GM18909 (cell line): Measurements from ENCODE around the gene BICD2.
"Not testable (repeated sequence)": the region's sequence is repeated elsewhere in the genome, so short reads cannot be mapped to it uniquely, and the experiment has no call there.

Source experiments
- ATAC-seq: cut with Tn5 transposase; IDR thresholded peaks from one replicate; pipeline ENCODE4 v1.9.1; 2021; ENCODE audit warnings: mild to moderate bottlenecking; ENCODE audit not compliant: unreplicated experiment, poor library complexity

BICD2 gene

DNA sequence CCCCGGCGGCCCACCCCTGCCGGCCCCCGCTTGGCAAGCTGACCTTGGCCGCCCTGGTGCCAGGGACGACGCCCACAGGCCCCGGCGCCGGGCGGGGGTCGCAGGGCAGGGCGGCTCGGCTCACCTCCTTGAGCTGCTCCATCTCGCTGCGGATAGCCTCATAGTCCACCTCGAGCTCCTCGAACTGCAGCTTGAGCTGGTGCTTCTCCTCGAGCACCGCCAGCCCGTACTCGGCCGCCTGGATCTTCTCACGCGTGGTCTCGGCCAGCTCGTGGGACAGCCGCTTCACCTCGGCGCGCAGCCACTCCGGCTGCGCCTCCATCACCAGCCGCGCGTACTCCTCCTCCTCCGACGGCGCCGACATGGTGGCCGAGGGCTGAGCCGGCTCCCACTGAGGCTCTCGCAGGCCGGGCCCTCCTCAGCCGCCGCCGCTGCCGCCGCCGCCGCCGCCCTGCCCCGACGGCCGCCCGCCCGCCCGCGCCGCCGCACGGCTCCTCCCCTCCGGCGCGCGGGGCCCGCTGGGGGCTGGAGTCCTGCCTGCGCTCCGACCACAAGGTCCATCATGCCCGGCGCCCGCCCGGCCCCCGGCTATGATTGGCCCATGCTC lies at the start of gene BICD2:
BICD2 (minus strand) TSS at position 453 of the 607 bp plus-strand sequence; CDS start at position 364, 89 bp downstream.
- ATAC-seq, result peak; percentile 1

DNA sequence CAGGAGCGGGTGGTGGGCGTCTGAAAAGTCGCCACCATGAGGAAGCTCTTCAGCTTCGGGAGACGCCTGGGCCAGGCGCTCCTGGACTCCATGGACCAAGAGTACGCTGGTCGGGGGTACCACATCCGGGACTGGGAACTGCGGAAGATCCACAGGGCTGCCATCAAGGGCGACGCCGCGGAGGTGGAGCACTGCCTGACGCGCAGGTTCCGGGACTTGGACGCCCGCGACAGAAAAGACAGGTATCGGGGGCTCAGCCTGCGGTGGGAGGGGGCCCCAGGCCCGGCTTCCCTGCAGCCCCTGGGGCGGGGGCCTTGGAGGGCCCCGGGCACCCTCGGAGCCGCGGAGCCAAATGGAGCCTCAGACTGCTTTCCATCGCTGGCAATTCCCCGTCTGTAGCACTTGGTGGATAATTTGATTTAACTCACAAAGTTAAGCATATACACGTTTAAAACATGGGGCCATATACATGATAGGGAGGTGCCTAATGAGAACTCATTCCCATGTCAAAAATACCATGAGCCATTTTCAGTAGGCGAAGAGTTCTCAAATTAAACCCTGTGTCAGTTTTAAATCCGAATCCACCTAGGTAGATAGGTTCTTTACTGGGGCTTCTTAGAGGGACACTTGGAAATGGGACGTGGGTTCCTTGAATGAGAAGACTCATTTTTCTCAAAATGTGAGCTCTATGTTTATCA lies 45.1 kb upstream of the BICD2 start:
- not testable (repeated sequence) for ATAC-seq

DNA sequence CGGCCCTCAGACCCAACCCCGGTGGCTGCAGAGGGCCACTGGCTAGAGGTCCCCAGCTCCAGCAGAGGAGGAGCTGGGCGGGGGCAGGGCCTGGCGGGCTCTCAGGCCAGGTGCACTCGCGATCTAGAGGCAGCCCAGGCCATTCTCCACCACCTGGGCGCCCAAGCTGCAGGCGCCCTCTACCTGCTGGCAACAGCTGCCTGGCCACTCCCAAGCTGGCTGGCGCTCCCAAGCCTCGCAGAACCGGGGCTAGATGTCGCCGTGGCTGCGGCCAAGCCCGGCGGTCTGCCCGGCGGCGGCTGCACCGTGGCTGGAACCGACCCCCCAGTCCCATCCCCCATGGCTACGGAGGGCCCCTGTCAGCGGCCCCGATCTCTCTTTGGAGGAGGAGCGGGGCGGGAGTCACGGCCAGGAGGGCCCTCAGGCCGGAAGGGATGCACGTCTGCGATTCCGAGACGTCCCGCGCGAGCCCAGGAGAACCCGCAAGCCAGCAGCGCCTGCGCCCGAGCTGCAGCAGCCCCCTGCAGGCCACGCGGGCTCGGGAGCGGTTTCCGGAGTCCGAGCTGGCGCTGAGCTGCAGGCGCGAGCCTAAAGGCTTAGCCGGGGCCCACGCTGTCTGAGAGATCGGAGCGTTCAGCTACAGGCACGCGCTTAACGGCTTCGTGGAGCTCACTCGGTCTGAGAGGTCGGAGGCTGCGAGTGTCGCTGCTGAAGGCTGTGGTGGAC lies 44.3 kb upstream of the BICD2 start:
- no peak for ATAC-seq

DNA sequence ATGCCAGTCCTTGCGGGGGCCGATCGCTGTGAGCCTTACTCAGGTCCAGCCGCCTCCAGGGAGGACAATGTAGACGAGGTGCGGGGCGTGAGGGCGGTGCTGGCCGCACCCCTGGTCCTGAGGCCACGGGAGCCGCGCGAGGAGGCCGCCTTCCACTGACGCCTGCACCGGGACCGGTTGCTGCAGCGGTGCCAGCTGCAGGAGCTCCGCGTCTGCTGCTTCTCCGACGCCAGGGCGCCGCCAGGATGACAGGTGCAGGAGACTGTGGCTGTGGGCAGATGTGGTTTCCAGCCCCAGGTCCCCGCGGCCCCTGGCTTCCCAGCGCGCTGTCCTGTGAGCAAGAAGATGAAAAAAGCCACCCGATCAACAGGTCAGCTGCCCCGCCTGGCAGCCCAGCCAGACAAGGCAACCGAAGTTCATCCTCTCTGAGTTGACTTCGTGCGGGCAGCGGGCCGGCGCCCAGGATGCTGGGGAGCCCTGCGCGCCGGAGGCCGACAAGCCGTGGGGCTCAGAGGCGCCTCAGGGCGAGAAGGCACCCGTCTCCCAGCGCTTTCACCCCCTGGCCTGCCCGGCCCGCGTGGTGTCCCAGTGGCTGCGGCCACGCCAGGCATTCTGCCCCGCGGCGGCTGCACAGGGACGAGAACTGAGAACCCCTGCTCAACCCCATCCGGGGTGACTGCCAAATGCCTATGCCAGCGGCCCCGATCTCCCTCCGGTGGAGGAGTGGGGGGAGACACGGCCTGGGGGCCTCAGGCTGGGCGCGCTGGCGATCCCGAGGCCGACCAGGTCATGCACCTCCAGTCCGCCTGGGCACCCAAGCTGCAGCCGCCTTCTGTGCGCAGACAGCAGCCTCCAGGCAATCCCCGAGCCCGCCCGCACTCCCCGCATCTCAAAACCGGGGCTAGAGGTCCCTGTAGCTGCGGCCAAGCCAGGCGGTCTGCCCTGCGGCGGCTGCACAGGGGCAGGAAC lies 43.4 kb upstream of the BICD2 start:
- no peak for ATAC-seq

DNA sequence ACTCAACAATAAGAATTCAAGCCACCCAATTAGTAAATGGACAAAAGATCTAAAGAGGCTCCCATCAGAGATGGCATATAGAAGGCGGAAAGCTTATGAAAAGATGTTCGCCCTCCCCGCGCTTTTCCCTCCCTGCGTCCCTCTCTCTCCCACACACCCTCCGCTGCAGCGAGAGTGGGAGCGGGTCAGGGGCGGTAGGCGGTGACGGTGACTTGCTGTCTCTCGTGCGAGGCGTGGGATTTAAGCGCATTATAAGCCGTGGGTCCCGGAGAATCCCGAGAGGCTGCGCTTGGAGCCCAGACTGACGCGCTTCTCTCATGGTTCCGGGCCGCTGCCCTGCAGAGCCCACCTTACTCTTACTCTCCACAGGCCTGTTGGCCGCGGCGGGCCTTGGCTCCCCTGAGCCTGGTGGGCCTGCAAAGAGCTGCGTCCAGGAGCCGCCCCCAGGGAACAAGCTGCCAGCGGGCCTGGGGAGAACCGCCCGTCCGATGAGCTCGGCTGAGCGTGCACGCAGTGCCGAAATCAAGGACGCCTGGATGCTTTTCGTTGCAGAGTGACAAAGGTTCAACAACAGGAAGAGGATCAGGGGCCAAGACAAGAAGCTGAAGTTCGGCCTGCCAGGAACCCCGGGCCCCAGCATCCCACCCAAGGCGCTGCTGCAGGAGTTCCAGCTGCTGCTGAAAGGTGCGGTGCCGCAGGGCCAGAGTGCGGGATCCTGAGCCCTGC lies 42.6 kb upstream of the BICD2 start:
- no peak for ATAC-seq

DNA sequence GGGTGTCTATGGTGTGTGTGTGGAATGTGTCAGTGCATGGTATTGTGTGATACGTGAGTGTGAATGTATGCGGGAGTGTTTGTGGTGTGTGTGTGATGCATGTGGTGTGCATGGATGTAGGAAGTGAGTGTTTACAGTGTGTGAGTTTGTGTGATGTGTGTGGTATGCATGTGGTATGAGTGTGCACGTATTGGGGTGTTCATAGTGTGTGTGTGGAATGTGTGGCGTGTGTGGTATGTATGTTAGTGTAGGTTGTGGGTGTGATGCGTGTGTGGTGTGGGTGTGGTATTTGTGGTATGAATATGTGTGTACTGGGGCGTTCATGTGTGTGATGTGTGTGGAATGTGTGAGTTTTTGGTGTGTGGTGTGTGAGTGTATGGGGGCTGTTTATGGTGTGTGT lies 40.1 kb upstream of the BICD2 start:
- no peak for ATAC-seq

DNA sequence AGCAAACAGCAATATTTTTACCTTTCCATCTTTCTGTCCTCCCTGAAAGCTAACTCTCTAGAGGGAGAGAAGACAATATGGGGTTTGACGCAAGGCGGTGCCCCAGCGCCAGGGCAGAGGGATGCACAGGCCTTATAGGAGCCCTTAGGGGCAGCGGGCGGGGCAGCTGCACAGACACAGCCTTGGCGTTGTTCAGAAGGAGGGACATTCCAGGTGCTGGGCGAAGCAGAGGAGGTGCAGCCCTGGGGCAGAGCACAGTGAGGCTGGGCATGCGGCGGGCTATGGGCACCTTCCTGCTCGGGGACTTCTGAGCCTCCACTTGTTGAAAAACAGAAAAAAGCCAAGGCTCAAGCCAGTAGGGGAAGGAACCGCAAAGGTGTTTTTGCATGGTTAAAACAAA lies 33.7 kb upstream of the BICD2 start:
- ATAC-seq, result no peak

DNA sequence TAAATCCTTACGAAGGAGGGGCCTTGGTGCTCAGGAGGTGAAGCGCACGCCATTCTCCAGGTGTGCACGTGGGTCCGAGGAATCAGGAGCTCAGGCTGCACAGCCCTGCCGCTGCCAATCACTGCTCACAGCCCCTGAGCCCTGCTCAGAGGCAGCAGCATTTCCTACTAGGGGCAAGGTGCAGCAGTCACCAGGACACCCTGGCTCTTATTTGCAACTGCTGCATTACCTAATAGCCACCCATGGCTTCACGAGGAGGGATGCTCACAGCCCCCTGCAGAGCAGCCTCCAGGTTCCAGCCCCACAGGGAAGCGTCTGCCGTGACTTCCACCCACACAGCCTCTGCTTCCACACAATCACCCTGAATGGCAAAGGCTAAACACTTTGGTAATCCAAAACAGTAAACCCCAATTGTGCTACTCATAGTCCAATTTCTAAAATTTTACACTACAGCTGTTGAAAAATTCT lies 31.7 kb upstream of the BICD2 start:
- ATAC-seq, result not testable (repeated sequence)

DNA sequence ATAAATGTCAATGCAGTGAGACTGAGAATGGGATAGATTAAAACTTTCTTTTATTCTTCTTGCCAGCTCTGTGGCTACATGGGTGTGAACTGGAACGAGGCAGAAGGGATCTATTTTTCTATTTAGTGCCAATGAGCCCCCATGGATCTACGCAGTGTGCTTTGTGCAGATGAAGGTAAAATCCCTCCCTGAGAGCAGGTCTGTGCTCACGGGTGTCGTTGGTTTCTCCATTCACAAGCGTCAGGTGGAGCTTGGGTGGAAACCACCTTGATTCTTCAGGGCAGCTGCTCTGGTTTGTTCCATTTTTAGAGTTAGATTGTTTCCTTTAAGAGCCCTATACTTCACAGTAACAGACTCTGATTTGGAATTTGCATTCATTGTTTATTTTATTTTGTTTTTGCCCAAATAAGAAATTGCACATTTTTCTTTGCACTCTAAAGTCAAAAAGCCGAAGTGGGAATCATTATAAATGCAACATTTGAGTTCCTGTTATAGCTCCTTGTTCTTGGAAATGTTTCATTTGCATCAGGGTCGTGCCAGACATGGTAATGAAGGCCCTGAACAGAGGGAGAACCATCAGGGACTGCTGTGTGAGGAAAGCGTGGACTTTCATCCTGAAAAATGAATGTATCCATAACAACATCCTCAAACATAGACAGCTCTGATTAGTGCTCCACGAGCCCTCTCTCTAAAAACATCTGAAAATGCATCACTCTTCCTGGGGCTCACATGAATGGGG lies 31.1 kb upstream of the BICD2 start:
- ATAC-seq, result no peak

DNA sequence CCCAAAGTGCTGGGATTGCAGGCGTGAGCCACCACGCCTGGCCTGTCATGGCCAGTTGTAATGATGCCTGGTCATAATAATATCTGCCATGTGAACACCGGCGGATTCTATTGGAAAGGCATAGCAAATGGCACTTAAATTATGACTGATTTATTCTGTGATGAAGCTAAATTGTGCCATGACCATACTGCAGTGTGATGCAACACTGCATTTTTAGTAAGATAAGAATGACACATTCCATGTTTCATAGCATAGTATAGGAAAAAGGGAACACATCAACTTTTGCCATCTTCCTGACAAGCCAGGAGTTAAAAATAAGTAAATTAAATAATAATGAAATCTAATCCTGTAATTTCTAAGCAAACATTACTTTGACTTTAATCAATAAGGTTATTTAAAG lies 30.4 kb upstream of the BICD2 start:
- ATAC-seq, result no peak

DNA sequence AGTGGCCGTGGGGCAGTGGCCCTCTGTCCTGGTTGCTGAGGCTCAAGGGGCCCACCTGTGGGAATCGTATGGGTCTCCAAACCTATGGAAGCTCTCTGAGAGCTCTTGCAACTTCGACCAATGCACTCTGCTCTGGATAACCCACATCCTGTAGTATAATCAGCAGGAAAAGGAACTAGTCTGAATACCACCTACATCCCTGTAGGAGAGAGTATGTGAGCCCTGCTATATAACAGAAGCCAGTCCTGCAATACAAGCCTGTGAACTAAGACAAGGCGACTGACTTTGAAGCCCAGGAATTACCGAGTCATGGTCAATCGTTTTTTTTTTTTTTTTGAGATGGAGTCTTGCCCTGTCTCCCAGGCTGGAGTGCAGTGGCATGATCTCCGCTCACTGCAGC lies 29.8 kb upstream of the BICD2 start:
- ATAC-seq, result no peak

DNA sequence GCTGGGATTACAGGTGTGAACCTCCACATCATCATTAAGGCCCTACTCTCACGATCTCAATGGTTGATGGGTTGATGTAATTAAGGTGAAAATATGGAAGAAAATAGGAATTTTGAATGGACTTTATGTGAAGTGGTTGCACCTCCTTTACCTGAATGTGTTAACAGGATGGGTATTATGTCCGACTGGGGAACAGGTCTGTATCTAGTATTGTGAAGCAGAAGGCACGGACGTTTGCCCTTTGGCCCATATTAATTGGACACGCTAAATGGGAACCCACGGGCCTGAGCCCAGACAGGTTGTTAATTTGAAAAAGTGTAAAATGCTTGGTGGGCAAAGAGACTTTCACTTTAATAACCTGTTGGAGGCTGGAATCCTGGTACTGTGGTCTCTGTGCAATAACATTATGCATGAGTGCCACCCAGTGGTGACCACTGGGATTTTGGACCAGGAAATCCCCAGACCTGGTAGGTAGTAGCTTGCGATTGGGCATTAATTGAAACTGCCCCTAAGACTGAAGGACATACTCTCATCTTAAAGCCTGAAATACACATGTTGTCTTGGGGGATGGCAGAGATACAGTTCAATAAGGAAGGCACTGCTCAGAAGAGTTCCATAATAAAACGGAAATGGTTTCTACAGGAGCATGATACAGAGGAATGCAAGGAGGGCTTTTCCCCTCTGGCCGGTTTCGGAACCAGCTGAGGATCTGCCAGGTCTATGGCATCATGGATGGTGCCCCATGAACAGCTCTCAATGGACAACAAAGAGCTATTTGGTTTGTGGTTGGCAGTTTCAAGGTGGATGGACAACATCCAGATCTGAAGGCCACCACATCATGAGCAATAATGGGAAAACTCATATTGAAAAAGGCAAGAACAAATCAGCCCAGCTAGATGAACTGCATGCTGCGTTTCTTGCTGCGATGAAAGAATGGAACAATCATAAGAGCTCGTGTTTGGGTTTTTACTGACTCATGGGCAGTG lies 26.2 kb upstream of the BICD2 start:
- ATAC-seq, result peak; percentile 60

DNA sequence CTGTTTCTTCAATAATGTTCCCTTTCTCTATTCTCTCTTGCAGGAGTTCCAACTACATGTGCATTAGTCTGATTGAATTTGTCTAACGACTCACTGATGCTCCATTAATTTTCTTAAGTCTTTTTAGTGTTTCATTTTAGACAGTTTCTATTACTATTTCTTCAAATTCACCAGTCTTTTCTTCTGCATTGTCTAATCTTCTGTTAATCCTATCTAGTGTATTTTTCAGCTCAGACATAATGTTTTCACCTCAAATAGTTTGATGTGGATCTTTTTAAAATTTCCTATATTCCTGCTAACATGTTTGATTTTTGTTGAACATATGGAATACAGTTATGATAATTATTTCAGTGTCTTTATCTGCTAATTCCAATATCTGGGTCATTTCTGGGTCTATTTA lies 21.7 kb upstream of the BICD2 start:
- ATAC-seq, result no peak

DNA sequence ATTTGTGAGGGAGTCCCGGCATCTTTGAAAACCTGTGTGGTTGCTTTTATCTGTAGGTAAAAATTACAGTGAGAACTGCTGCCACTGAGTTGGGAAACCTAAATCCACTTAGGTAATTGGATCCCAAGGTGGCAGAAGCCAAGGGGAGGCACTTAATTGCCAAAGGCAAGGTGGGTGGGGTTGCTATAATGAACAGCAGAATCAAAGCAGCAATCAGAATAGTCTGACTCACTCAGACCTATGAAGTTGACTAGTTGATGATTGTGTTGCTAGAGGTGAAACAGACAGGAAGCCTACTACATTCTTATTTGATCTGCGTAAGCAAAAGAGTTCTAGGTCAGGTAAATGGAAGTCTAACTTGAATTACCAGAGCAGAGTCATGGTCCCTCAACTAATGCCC lies 17.3 kb upstream of the BICD2 start:
- no peak for ATAC-seq

DNA sequence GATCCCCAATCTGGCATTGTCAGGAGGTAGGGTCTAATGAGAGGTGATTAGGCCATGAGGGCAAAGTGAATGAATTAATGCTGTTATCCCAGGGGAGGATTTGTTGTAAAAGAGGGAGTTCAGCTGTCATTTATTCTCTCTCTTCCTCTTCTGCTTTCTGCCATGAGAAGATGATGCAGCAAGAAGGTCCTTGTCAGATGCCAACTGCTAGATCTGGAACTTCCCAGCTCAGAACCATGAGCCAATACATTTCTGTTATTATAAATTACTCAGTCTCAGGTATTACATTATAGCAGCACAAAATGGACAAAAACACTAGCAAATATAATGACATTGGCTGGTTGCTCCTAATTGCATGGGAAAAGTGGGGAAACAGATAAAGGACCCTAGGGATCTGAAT lies 15.6 kb upstream of the BICD2 start:
- ATAC-seq, result no peak

DNA sequence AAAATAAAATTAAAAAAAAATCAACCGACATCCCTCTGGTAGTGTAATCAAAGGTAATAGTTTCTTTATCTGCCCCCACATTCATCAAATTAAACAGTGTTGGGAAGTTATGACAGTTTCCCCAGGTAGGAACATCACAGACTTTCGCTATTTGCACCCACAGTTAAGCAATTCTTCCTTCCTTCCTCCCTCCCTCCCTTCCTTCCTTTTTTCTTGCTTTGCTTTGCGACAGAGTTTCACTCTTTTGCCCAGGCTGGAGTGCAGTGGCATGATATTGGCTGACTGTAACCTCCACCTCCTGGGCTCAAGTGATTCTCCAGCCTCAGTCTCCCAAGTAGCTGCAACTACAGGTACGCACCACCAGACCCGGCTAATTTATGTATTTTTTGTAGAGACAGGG lies 10.8 kb upstream of the BICD2 start:
- ATAC-seq, result no peak

DNA sequence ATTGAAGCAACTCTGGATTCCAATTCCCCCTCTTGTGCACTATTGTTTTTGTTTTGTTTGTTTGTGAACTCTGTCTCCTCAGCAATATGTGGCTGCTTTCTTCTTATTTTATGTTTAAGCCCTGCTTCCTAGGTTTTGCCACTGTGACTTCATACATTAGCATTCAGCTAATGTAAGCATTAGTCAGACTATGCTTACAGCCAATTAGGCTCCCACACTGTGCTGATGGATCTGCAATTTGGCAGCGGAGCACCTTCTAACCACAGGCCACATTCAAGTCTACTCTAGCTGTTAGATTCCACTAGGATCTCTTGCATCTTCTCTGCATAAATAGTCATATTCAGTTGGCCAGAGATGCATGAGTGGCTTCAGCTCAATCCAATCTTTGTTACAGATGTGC lies 9.6 kb upstream of the BICD2 start:
- ATAC-seq, result no peak

DNA sequence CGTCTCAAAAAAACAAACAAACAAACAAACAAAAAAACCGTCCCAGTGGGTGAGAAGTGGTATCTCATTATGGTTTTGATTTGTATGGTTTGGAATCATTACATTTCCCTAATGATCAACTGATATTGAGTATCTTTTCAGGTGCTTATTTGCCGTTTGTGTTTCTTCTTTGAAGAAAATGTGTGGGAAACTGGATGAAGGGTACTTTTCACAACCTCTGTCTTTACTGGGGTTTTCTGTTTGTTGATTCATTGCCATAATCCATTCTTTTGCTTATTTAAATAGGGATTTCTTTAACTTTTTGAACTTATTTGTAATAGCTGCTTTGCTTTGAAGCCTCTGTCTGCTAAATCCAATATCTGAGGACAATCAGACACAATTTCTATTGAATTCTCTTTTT lies 9.2 kb upstream of the BICD2 start:
- ATAC-seq, result no peak
